Measurements from ENCODE around the gene SGPL1.

The SGPL1 gene

DNA sequence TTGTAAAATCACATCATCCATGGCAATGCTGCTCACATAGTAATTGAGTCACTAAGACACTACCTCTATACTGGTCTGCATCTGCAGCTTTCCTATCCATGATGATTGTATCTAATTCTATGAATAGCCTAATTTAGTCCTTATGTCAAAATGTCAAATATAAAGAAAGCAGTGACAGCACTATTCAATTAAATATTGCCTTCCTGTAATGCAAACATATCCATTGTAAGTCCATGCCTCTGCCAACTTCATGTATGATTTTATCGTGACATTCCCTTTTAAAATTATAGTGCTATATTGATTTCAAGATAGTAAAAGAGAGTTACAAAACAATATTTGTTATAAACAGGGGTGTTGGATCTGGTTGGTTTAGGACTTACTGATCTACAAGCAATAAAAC lies 4.8 kb upstream of the SGPL1 start:
- TF ChIP-seq, protein P1, sequence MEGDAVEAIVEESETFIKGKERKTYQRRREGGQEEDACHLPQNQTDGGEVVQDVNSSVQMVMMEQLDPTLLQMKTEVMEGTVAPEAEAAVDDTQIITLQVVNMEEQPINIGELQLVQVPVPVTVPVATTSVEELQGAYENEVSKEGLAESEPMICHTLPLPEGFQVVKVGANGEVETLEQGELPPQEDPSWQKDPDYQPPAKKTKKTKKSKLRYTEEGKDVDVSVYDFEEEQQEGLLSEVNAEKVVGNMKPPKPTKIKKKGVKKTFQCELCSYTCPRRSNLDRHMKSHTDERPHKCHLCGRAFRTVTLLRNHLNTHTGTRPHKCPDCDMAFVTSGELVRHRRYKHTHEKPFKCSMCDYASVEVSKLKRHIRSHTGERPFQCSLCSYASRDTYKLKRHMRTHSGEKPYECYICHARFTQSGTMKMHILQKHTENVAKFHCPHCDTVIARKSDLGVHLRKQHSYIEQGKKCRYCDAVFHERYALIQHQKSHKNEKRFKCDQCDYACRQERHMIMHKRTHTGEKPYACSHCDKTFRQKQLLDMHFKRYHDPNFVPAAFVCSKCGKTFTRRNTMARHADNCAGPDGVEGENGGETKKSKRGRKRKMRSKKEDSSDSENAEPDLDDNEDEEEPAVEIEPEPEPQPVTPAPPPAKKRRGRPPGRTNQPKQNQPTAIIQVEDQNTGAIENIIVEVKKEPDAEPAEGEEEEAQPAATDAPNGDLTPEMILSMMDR (IDR thresholded peaks at IDR 0.05; ENCODE audit: insufficient read depth, low read length) = no peak
- no peak for TF ChIP-seq REST (IDR thresholded peaks at IDR 0.05; ENCODE audit: insufficient replicate concordance, low read depth)
- no peak for TF ChIP-seq SPI1 (IDR thresholded peaks at IDR 0.05; ENCODE audit: borderline replicate concordance, low read depth)
- no peak for TF ChIP-seq POLR2AphosphoS5 (IDR thresholded peaks at IDR 0.05; ENCODE audit: low read depth)
- TF ChIP-seq GABPA (IDR thresholded peaks at IDR 0.05; ENCODE audit: low read depth) = no peak
- no peak for DNase-seq (ENCODE audit: low read depth in 1 of 2, low spot score in 1 of 2)
- Histone ChIP-seq H3K27ac (replicated peaks) (no peak overlapping the region), H3K27me3 (ENCODE audit: insufficient read depth, poor library complexity, severe bottlenecking) (no peaks in the 10 kb centered on the region), H3K4me3 (replicated peaks; ENCODE audit: insufficient read depth, low read length) (no peak overlapping the region)

- Histone ChIP-seq H3K27ac (replicated peaks) (no peak overlapping the region), H3K4me3 (replicated peaks; ENCODE audit: insufficient read depth, low read length) (no peak overlapping the region), H3K27me3 (ENCODE audit: insufficient read depth, poor library complexity, severe bottlenecking) (no peaks in the 10 kb centered on the region)
- no peak for DNase-seq (ENCODE audit: low read depth in 1 of 2, low spot score in 1 of 2)
- TF ChIP-seq GABPA (IDR thresholded peaks at IDR 0.05; ENCODE audit: low read depth) = no peak
- TF ChIP-seq SPI1 (IDR thresholded peaks at IDR 0.05; ENCODE audit: borderline replicate concordance, low read depth) = no peak
- TF ChIP-seq POLR2AphosphoS5 (IDR thresholded peaks at IDR 0.05; ENCODE audit: low read depth) = no peak
- no peak for TF ChIP-seq REST (IDR thresholded peaks at IDR 0.05; ENCODE audit: insufficient replicate concordance, low read depth)
- TF ChIP-seq, protein P1 (IDR thresholded peaks at IDR 0.05; ENCODE audit: insufficient read depth, low read length) = no peak
Measured at GRCh38 chr10:70811881-70812280, 3.9 kb upstream of the SGPL1 start.

GRCh38 chr10:70812814-70813213 lies 2.9 kb upstream of the SGPL1 start:
- H3K27me3 ChIP-seq (ENCODE audit: insufficient read depth, poor library complexity, severe bottlenecking) = no peaks in the 10 kb centered on the region
- DNase-seq (ENCODE audit: low read depth in 1 of 2, low spot score in 1 of 2) = no peak
- H3K4me3 ChIP-seq (replicated peaks; ENCODE audit: insufficient read depth, low read length) = no peak overlapping the region
- H3K27ac ChIP-seq (replicated peaks) = no peak overlapping the region
- TF ChIP-seq GABPA (IDR thresholded peaks at IDR 0.05; ENCODE audit: low read depth) (no peak), POLR2AphosphoS5 (IDR thresholded peaks at IDR 0.05; ENCODE audit: low read depth) (no peak), REST (IDR thresholded peaks at IDR 0.05; ENCODE audit: insufficient replicate concordance, low read depth) (no peak), SPI1 (IDR thresholded peaks at IDR 0.05; ENCODE audit: borderline replicate concordance, low read depth) (no peak)
- TF ChIP-seq, protein P1 (IDR thresholded peaks at IDR 0.05; ENCODE audit: insufficient read depth, low read length) = no peak
